ES-I3 (cell line): Measurements from ENCODE around the gene ATP2C1.
"Not testable (repeated sequence)": the region's sequence is repeated elsewhere in the genome, so short reads cannot be mapped to it uniquely, and the experiment has no call there.

ENCODE experiments used
- H3K36me3 ChIP-seq: 2 replicates; pipeline ENCODE4 v1.6.1; 2013; ENCODE audit warnings: mild to moderate bottlenecking, low read length, control low read depth, moderate library complexity; ENCODE audit not compliant: insufficient read depth
- H3K4me1 ChIP-seq: 2 replicates; pipeline ENCODE4 v1.6.1; 2013; ENCODE audit warnings: mild to moderate bottlenecking, control low read depth, low read length; ENCODE audit not compliant: insufficient read depth
- H3K9ac ChIP-seq: 2 replicates; pipeline ENCODE4 v1.6.1; 2013; ENCODE audit warnings: low read depth, mild to moderate bottlenecking, low read length, moderate library complexity
- H3K9me3 ChIP-seq: 2 replicates; pipeline ENCODE4 v1.6.1; 2013; ENCODE audit warnings: mild to moderate bottlenecking, low read length, moderate library complexity; ENCODE audit not compliant: control insufficient read depth, insufficient read depth

Gene ATP2C1

GRCh38 chr3:130967281-130967680 lies 73.4 kb downstream of the ATP2C1 start:
- H3K4me1 ChIP-seq: peaks cover 16% of the 10 kb centered on the region
- H3K9ac ChIP-seq: no peak overlapping the region
- no peaks in the 10 kb centered on the region for H3K9me3 ChIP-seq
- H3K36me3 ChIP-seq: no peaks in the 10 kb centered on the region; the same call in 1 of the 2 replicates

- H3K4me1 ChIP-seq: peaks cover 12% of the 10 kb centered on the region
- no peaks in the 10 kb centered on the region; the same call in 1 of the 2 replicates for H3K36me3 ChIP-seq
- H3K9me3 ChIP-seq: no peaks in the 10 kb centered on the region
- no peak overlapping the region for H3K9ac ChIP-seq
These were observed 74.3 kb downstream of the ATP2C1 start for GRCh38 chr3:130968221-130968620.

- H3K4me1 ChIP-seq: peaks cover 7% of the 10 kb centered on the region; the same call in 1 of the 2 replicates
- H3K9me3 ChIP-seq: no peaks in the 10 kb centered on the region
- H3K36me3 ChIP-seq: no peaks in the 10 kb centered on the region; the same call in 1 of the 2 replicates
- no peak overlapping the region for H3K9ac ChIP-seq
These were observed 75.7 kb downstream of the ATP2C1 start for GRCh38 chr3:130969621-130970020.

GRCh38 chr3:130971208-130971607 lies 77.3 kb downstream of the ATP2C1 start:
- Histone ChIP-seq H3K9ac (no peak overlapping the region), H3K4me1 (no peaks in the 10 kb centered on the region; the same call in 1 of the 2 replicates), H3K36me3 (peaks cover 3% of the 10 kb centered on the region; the same call in 1 of the 2 replicates), H3K9me3 (no peaks in the 10 kb centered on the region)

- H3K9me3 ChIP-seq, H3K36me3 ChIP-seq, H3K9ac ChIP-seq, H3K4me1 ChIP-seq: not testable (repeated sequence)
These were observed 78.7 kb downstream of the ATP2C1 start for GRCh38 chr3:130972592-130972991.

- H3K9me3 ChIP-seq: no peaks in the 10 kb centered on the region
- no peak overlapping the region for H3K9ac ChIP-seq
- no peaks in the 10 kb centered on the region; the same call in 1 of the 2 replicates for H3K4me1 ChIP-seq
- H3K36me3 ChIP-seq: peaks cover 3% of the 10 kb centered on the region; the same call in 1 of the 2 replicates
These were observed 79.5 kb downstream of the ATP2C1 start for GRCh38 chr3:130973406-130973805.

- Histone ChIP-seq H3K9me3 (no peaks in the 10 kb centered on the region), H3K9ac (no peak overlapping the region), H3K36me3 (peaks cover 3% of the 10 kb centered on the region; the same call in 1 of the 2 replicates), H3K4me1 (no peaks in the 10 kb centered on the region; the same call in 1 of the 2 replicates)
These were observed 80.3 kb downstream of the ATP2C1 start for GRCh38 chr3:130974201-130974600.

GRCh38 chr3:130975251-130975650 lies 81.4 kb downstream of the ATP2C1 start:
- H3K4me1 ChIP-seq: no peaks in the 10 kb centered on the region; the same call in 1 of the 2 replicates
- no peak overlapping the region for H3K9ac ChIP-seq
- H3K36me3 ChIP-seq: 0 out of 2 replicates have a peak, but pooled peaks cover 3% of the 10 kb centered on the region
- no peaks in the 10 kb centered on the region for H3K9me3 ChIP-seq

- no peaks in the 10 kb centered on the region; the same call in 1 of the 2 replicates for H3K4me1 ChIP-seq
- 0 out of 2 replicates have a peak, but pooled peaks cover 3% of the 10 kb centered on the region for H3K36me3 ChIP-seq
- H3K9me3 ChIP-seq: no peaks in the 10 kb centered on the region
- H3K9ac ChIP-seq: no peak overlapping the region
These were observed 82.8 kb downstream of the ATP2C1 start for GRCh38 chr3:130976706-130977105.

GRCh38 chr3:130979117-130979516 lies 85.2 kb downstream of the ATP2C1 start:
- H3K36me3 ChIP-seq: 0 out of 2 replicates have a peak, but pooled peaks cover 3% of the 10 kb centered on the region
- H3K4me1 ChIP-seq: no peaks in the 10 kb centered on the region; the same call in 1 of the 2 replicates
- no peak overlapping the region for H3K9ac ChIP-seq
- no peaks in the 10 kb centered on the region for H3K9me3 ChIP-seq

- Histone ChIP-seq H3K36me3 (no peaks in the 10 kb centered on the region), H3K9me3 (no peaks in the 10 kb centered on the region), H3K4me1 (no peaks in the 10 kb centered on the region), H3K9ac (no peak overlapping the region)
These were observed 87.6 kb downstream of the ATP2C1 start for GRCh38 chr3:130981469-130981868.

- Histone ChIP-seq H3K9me3 (no peaks in the 10 kb centered on the region), H3K4me1 (no peaks in the 10 kb centered on the region), H3K9ac (no peak overlapping the region), H3K36me3 (no peaks in the 10 kb centered on the region)
These were observed 96.4 kb downstream of the ATP2C1 start for GRCh38 chr3:130990282-130990681.

- Histone ChIP-seq H3K9me3 (no peaks in the 10 kb centered on the region), H3K4me1 (no peaks in the 10 kb centered on the region), H3K9ac (no peak overlapping the region), H3K36me3 (no peaks in the 10 kb centered on the region)
These were observed 97.2 kb downstream of the ATP2C1 start for GRCh38 chr3:130991126-130991525.

GRCh38 chr3:130992344-130992743 lies 98.5 kb downstream of the ATP2C1 start:
- H3K9me3 ChIP-seq: no peaks in the 10 kb centered on the region
- H3K9ac ChIP-seq: no peak overlapping the region
- no peaks in the 10 kb centered on the region for H3K4me1 ChIP-seq
- no peaks in the 10 kb centered on the region for H3K36me3 ChIP-seq

GRCh38 chr3:130997289-130997688 lies 103.4 kb downstream of the ATP2C1 start:
- H3K9me3 ChIP-seq: no peaks in the 10 kb centered on the region
- H3K36me3 ChIP-seq: no peaks in the 10 kb centered on the region
- no peaks in the 10 kb centered on the region for H3K4me1 ChIP-seq
- no peak overlapping the region for H3K9ac ChIP-seq
